ENCODE data around the gene CAT.

The CAT gene

DNA sequence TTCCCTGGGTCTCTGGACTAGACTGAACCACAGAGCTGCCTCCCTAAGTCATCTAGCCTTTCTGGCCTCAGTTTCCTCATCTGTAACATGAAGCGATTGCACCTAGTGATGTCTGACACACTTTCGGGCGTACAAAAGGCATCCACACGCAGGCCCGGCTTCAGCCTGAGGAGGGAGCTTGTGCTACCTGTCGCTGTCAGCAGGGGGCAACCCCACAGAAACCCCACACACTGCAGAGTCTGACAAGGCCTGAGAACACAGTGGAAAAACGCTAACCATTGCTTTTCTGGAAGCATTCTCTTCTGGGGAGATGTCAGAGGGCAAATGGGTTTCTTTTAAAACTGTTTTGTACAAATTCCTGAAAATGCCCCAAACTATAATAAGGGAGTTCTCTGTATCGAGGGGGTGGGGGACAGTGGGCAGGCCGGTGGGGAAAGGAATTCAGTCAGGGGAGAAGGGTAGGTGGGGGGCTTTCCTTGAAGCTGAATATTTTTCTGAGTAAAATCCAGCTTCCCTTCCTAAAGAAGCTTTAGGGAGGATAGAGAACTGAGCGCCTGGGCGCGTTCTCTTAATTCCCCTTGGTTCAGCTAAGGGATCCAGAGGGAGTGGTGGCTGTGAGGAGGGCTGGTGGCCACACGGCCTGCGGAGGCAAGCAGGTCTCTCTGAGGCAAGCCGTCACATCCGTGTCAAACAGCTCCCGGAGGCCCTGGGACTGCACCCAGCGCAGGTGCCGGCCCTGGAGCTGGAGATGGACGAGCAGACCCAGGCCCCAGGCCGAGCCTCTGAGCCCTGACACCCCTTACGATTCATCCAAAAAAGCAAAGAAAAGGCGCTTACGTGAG lies 74.3 kb downstream of the CAT start:
- DNase-seq = peak in 41 of 42 donors; percentile 34 to 85 (median 66)
- intact Hi-C loops (cut with DNase I) = loop anchor here (5.0 kb wide), 1 partner anchor 34 kb away; no protein-coding TSS in a partner anchor

DNA sequence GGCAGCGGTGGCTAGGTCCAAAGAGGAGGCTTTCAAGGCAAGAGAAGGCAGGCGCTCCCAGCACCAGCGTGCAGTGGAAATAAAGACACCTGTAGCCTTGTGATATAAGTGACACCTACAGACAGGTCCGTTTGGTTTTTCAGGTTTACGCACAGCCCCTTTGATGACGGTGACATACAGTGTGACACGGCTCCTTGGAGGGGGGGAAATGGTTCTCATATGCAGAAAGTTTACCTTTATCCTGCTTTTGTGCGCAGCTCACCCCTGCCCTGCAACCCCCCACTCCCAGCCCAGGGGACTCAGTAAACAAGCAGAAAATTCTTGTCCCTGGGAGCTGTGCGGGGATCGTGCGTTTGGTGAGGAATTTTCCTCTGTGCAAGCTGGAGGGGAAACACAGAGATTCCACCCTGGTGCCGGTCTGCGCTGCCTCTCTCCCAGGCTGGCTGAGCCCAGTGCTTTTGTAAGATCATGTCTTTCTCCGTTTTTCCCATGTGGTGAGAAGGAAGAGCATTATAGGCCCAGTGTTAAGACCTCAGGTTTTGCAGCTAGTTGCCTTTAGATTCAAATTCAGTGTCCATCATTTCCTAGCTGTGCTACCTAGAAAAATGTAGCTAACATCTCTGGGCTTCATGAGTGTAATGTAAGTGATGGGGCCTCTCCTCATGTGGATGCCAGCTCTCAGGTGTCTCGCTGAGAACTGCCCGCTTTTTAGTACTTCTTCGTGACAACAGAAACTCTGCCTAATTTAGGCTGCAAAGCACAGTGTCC lies 75.1 kb downstream of the CAT start, which contains the start of gene ELF5:
Gene ELF5, minus strand, starts transcription at position 113 of the 768 bp plus-strand sequence. CDS start 8,045 bp downstream, outside the sequence.
- DNase-seq = no peak
- intact Hi-C loops (cut with DNase I) = loop anchor here (5.0 kb wide), 1 partner anchor 33 kb away; no protein-coding TSS in a partner anchor

DNA sequence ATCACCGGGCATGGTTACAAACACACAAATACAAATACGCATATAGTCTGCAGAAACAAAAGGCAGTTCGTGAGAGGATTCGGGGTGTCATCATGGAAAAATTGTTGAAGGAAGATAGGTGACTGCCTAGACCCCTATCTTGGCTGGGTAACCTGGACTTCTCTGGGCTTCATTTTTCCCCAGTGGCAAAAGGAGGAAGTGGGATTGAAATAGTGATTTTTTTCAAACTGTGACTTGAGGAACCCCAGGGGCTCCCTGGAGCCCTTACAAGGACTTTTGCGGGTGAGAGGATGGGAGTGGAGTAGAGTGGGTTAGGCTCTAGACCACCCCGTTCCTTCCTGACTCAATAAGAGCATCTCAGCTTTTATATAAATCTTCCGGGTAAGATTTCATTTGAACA lies 75.9 kb downstream of the CAT start:
- intact Hi-C loops (cut with DNase I) = loop anchor here (5.0 kb wide), 1 partner anchor 33 kb away; no protein-coding TSS in a partner anchor
- no peak for DNase-seq

DNA sequence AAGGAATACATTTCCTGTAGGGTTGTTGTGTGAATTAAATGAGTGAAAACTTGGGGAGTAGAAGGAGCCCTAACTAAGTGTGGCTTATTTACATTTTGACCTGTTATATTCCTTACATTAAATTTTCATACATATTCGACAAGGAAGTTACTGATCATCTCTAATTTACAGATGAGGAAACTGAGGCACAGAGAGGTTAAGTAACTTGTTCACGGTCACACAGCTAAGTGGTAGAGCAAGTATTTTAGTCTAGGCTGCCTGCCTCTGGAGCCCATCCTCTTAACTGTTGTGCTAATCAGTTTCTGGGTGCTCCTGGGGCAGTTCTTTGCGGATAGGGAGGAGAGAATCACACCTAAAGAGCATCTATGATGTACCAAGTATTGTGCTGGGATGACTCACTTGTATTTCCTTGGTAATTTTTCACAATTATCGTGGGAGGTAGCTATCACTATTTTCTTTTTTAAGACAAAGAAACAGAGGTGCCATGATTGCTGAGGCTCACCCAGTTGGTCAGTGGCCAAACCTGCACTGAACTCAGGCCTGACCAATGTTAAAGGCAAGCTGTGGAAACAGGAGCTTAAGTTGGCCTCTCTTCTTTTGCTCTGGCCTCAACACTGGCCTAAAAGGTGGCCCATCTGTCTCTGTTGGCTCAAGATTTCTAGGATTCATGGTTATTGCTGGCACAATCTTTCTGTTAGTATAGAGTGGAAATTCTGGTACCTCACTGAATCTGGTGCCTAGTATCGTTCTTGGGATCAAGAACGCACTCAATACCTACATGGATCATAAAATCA lies 77.7 kb downstream of the CAT start:
- DNase-seq = no peak
- intact Hi-C loops (cut with DNase I) = no loop called here

DNA sequence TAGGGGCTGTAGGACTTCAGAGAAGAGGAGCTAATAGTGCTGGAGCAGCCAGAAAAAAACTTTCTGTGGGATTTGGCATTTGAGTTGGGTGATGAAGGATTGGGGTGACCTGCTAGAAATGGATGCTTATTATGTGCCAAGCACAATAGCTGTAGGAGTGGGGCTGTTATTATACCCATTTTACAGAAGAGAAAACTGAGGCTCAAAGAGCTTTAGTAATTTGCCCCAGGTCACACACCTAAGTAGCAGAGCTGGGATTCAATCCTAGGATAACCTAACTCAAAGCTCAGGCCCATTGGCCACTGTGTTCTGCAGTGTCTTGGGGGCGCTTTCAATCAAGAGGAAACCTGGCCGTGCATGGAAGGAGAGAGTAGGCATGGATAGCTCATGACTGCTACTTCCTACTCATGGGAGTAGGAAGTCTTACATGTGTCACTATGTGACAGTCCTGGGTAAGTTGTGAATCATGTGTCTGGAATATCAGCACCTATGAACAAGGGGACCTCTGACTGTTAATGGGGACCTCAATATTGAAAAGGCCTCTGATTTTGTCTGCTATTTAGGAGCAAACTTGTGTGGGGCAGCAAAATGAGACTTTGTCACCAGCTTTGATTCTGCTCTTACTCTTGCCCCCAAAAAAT lies 81.0 kb downstream of the CAT start:
- DNase-seq = no peak
- intact Hi-C loops (cut with DNase I) = no loop called here

DNA sequence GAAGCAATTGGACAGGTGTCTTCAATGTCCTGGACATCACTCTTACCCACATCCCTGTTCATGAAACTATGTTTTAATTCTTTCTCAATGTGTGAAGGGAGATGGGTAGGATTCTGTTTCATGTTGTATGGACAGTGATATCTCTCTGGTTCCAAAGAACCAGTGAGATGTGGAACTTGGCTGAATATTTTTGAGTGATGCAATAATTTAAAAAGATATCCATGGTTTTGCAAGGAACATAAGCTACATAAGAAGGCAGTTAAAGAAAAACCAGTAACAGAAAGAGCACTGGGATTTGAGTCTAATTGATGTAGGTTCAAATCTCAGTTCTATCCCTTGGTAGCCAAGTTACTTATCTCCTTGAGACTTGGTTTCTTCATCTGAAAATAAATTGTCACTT lies 82.5 kb downstream of the CAT start:
- intact Hi-C loops (cut with DNase I) = no loop called here
- DNase-seq = no peak

Data from head of caudate nucleus (tissue), 42 donors.